SK-N-MC (cell line): Measurements from ENCODE around the gene SH2D2A.

Experiments
- EZH2 ChIP-seq: fragments of 200-600 bp; sonication (generic); IDR thresholded peaks from one replicate; pipeline ENCODE4 v1.6.1; 2017; ENCODE audit warnings: antibody characterized with exemption
- POLR2AphosphoS5 ChIP-seq: IDR thresholded peaks from 2 replicates; pipeline ENCODE4 v1.6.1; 2012; ENCODE audit warnings: mild to moderate bottlenecking, low read depth, low read length, borderline replicate concordance

GRCh38 chr1:156802421-156802935 is 14.2 kb downstream of the SH2D2A start:
- TF ChIP-seq POLR2AphosphoS5 = no peak
- no peak for TF ChIP-seq EZH2
